CD4-positive, alpha-beta T cell treated with Interleukin-1 beta for 1 hour (primary cell): ENCODE measurements around the gene VPS8.
"Not testable (repeated sequence)": the region's sequence is repeated elsewhere in the genome, so short reads cannot be mapped to it uniquely, and the experiment has no call there.

ENCODE experiments used
- DNase-seq, 2 donors: peaks; one replicate each; pipeline ENCODE4 v3.0.0-alpha.2; 2020 to 2022

The VPS8 gene

GRCh38 chr3:185003876-185004275 is 191.9 kb downstream of the VPS8 start:
- not testable (repeated sequence) for DNase-seq

- DNase-seq = no peak
Measured at GRCh38 chr3:185009650-185010049, 197.7 kb downstream of the VPS8 start.

- DNase-seq = not testable (repeated sequence)
Measured at GRCh38 chr3:185017584-185017983, 205.6 kb downstream of the VPS8 start.

- not testable (repeated sequence) for DNase-seq
Measured at GRCh38 chr3:185017996-185018395, 206.0 kb downstream of the VPS8 start.

DNA sequence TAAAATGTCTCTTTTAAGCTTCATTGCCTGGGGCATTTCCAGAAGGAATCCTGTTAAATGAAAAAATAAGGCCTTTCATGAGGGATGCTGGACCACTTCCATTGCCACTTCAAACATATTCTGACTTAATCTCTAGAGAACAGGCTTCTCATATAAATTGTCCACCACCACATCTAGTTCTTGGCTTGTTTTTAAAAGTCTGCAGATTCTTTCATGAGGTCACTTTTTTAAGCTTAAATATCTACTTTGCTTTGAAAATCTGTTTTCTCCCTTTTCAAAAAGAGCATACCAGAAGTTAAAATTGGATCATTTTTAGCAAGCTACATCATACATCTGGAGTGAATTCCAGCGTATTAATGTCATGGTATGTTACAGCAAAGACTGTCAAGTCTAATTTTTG is 209.3 kb downstream of the VPS8 start:
- no peak for DNase-seq

DNA sequence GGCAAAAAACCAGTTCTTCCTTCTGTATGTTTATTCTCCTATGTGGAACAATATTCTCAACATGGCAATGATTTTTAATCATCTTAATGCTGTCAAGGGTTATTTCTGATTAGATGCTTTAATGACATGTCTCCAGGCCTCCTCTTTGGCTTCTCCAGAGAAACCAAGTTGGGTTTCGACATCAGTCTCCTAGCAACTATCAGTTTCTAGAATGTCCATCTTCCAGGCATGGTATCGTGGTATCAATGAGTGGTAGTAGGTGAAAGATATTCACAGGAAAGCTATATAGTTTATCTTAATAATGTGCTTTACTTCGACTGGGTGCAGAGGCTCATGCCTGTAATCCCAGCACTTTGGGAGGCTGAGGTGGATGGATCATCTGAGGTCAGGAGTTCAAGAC is 212.4 kb downstream of the VPS8 start:
- DNase-seq = no peak

GRCh38 chr3:185024966-185025365 is 213.0 kb downstream of the VPS8 start:
- no peak for DNase-seq

- DNase-seq = no peak
Measured at GRCh38 chr3:185028121-185028520, 216.2 kb downstream of the VPS8 start.

DNA sequence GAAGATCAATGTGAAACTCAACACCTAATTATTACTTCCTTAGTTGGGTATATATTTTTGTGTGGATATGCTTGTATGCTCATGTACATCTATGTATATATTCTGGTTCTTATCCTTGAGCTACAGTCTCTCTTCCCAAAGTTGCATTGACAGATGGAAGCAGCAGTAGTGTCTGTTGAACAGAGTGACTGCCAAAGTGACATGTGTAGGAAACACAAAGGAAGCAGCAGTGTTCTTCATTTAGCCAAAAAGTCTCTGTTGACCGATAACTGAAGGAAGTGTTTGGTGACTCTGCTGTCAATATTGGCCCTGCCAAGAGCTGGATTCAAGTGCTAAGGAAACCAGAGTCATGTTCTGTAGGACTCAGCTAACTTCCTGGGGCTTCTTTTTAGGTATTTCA is 217.1 kb downstream of the VPS8 start:
- no peak for DNase-seq

- DNase-seq = no peak
Measured at GRCh38 chr3:185030399-185030798, 218.4 kb downstream of the VPS8 start.

- no peak for DNase-seq
Measured at GRCh38 chr3:185030951-185031350, 219.0 kb downstream of the VPS8 start.

DNA sequence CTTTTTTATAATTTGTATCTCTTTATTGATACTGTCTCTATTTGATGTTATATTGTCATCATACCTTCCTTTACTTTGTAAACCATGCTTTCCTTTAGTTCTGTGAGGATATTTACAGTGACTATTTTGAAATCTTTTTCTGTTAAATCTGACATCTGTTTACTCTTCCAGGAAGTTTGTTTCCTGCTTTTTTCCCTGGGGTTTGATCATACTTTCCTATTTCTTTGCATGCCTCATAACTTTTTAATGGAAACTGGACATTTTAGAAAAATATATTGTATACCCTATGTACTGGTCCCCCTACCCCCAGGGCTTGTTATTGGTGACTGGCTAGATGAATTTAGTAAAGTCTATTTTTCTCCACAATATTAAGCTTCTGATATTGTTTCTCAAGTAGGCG is 225.8 kb downstream of the VPS8 start:
- no peak for DNase-seq

- DNase-seq = no peak
Measured at GRCh38 chr3:185040425-185040824, 228.5 kb downstream of the VPS8 start.

- no peak for DNase-seq
Measured at GRCh38 chr3:185041540-185041939, 229.6 kb downstream of the VPS8 start.

- DNase-seq = no peak
Measured at GRCh38 chr3:185042312-185043050, 230.5 kb downstream of the VPS8 start.

GRCh38 chr3:185046164-185046515 is 234.2 kb downstream of the VPS8 start:
- no peak for DNase-seq

DNA sequence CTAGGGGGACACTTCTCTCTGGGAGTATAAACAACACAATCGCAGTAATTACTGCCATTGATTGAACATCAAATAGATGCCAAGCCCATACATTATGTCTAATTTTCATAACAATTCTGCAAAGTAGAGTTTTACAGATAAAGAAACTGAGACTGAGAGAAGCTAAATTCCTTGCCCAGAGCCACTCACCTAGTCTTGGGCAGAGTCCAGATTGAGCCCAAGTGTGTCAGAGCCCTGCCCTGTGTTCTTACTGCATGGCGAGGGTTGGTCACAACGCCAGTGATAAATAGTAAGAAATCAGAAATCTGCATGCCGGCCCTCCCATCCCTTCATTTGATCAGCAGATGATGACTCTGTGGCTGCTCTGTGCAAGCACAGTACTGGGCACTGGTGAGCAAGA is 234.6 kb downstream of the VPS8 start:
- no peak for DNase-seq

- no peak for DNase-seq
Measured at GRCh38 chr3:185049710-185050109, 237.7 kb downstream of the VPS8 start.

GRCh38 chr3:185051801-185052200 is 239.8 kb downstream of the VPS8 start:
- DNase-seq = no peak

DNA sequence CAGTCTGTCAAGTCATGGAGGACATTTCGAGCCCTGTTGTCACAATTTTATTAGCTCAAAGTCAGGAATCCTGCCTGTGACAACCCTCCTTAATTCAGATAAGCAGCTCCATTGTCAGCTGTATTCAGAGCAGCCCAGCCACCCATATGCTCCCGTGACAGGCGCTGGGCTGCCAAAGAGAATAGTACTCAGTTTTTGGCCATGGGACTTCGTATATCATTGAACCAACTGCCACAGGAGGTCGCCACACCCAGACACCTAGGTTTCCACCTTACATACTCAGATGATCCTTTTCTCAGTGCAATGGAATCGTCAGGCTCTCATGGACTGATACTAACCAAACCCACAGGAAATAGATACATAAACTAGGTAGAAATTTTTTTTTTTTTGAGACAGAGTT is 240.7 kb downstream of the VPS8 start:
- no peak for DNase-seq

GRCh38 chr3:185056908-185057307 is 244.9 kb downstream of the VPS8 start:
- DNase-seq = no peak

DNA sequence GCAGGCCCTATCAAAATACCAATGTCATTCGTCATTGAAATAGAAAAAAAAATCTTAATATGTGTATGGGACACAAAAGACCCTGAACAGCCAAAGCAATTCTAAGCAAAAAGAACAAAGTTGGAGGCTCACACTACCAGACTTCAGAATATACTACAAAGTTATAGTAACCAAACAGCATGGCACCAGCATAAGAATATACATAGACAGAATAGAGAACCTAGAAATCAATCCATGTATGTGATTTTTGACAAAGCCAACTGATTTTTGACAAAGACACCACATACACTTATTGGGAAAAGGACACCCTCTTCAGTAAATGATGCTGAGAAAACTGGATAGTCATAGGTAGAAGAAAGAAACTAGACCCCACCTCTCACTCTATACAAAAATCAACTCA is 245.9 kb downstream of the VPS8 start:
- DNase-seq = no peak

DNA sequence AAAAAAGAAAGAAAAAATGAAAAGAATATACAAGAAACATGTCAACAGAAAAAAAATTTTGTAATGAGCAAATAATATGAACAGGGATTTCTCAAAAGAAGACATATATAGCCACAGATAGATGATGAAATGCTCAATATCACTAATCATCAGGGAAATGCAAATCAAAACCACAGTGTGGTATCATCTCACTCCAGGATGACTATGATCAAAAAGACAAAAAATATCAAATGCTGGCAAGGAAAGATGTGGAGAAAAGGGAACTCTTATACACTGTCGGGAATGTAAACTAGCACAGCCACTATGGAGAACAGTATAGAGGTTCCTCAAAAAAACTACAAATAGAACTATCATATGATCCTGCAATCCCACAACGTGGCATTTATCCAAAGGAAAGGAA is 246.8 kb downstream of the VPS8 start:
- no peak for DNase-seq

GRCh38 chr3:185059766-185060165 is 247.8 kb downstream of the VPS8 start:
- DNase-seq = peak in 1 of 2 donors; percentile 9

DNA sequence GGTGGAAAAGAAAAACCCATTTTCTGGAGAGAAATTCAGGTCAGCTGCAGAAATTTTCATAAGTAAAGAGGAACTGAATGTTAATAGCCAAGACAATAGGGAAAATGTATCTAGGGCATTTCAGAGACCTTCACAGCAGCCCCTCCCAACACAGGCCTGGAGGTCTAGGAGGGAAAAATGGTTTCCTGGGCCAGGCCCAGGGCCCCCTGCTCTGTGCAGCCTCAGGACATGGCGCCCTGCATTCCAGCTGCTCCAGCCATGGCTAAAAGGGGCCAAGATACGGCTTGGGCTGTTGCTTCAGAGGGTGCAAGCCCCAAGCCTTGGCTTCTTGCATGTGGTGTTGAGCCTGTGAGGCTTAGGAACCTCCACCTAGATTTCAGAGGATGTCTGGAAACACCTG is 248.7 kb downstream of the VPS8 start:
- no peak for DNase-seq
